H9 (cell line): ENCODE results near the gene KCNE4. TPM values are rescaled to one million over a fixed set of nuclear protein-coding genes. Genes with fewer than 3 reads are reported as not detected.

Experiments
- DNase-seq: peaks from one replicate; pipeline ENCODE4 v3.0.0-alpha.2; 2017
- H2AFZ ChIP-seq: one replicate; pipeline ENCODE4 v1.6.1; 2013; ENCODE audit warnings: mild to moderate bottlenecking, low read length, control low read depth, moderate library complexity
- H2AK5ac ChIP-seq: 2 replicates; pipeline ENCODE4 v1.6.1; 2013; ENCODE audit warnings: low read length, control low read depth, mixed read lengths; ENCODE audit not compliant: insufficient read length
- H2BK120ac ChIP-seq: one replicate; pipeline ENCODE4 v1.6.1; 2013; ENCODE audit warnings: low read depth, mild to moderate bottlenecking, low read length, control low read depth, inconsistent platforms; ENCODE audit not compliant: poor library complexity, severe bottlenecking
- H2BK12ac ChIP-seq: 2 replicates; pipeline ENCODE4 v1.6.1; 2013; ENCODE audit warnings: low read length, control low read depth, mixed read lengths, low read depth; ENCODE audit not compliant: insufficient read length
- H2BK15ac ChIP-seq: 2 replicates; pipeline ENCODE4 v1.6.1; 2013; ENCODE audit warnings: low read depth, low read length, control low read depth
- H2BK20ac ChIP-seq: one replicate; pipeline ENCODE4 v1.6.1; 2013; ENCODE audit warnings: low read depth, mild to moderate bottlenecking, low read length, control low read depth, inconsistent platforms; ENCODE audit not compliant: poor library complexity, severe bottlenecking
- H2BK5ac ChIP-seq: 2 replicates; pipeline ENCODE4 v1.6.1; 2013; ENCODE audit warnings: low read length, control low read depth, mixed read lengths; ENCODE audit not compliant: insufficient read length
- H3K14ac ChIP-seq: 2 replicates; pipeline ENCODE4 v1.6.1; 2013; ENCODE audit warnings: low read length, control low read depth; ENCODE audit not compliant: insufficient read depth
- H3K18ac ChIP-seq: 2 replicates; pipeline ENCODE4 v1.6.1; 2013; ENCODE audit warnings: low read depth, mild to moderate bottlenecking, mixed read lengths, low read length, control low read depth; ENCODE audit not compliant: insufficient read length
- H3K23ac ChIP-seq: 2 replicates; pipeline ENCODE4 v1.6.1; 2013; ENCODE audit warnings: low read length, control low read depth, mixed read lengths, low read depth; ENCODE audit not compliant: insufficient read length
- H3K23me2 ChIP-seq: 2 replicates; pipeline ENCODE4 v1.6.1; 2013; ENCODE audit warnings: low read depth, mild to moderate bottlenecking, mixed read lengths, low read length, control low read depth; ENCODE audit not compliant: insufficient read length, poor library complexity, severe bottlenecking
- H3K27ac ChIP-seq: 2 replicates; pipeline ENCODE4 v1.5.1; 2013; ENCODE audit warnings: low read length, control low read depth, mixed read lengths, low read depth; ENCODE audit not compliant: insufficient read length
- H3K27me3 ChIP-seq: 2 replicates; pipeline ENCODE4 v1.6.1; 2013; ENCODE audit warnings: low read length, control low read depth, inconsistent platforms; ENCODE audit not compliant: insufficient read depth
- H3K4ac ChIP-seq: 2 replicates; pipeline ENCODE4 v1.6.1; 2013; ENCODE audit warnings: low read depth, mild to moderate bottlenecking, control low read depth, inconsistent platforms, low read length, moderate library complexity
- H3K4me1 ChIP-seq: 2 replicates; pipeline ENCODE4 v1.6.1; 2013; ENCODE audit warnings: low read length, control low read depth, inconsistent platforms; ENCODE audit not compliant: insufficient read depth
- H3K4me2 ChIP-seq: 2 replicates; pipeline ENCODE4 v1.6.1; 2013; ENCODE audit warnings: low read length, control low read depth, mixed read lengths; ENCODE audit not compliant: insufficient read length, insufficient read depth
- H3K56ac ChIP-seq: 2 replicates; pipeline ENCODE4 v1.6.1; 2013; ENCODE audit warnings: low read depth, mild to moderate bottlenecking, mixed read lengths, low read length, control low read depth; ENCODE audit not compliant: insufficient read length
- H3K79me1 ChIP-seq: 2 replicates; pipeline ENCODE4 v1.6.1; 2013; ENCODE audit warnings: low read depth, mild to moderate bottlenecking, moderate library complexity, low read length, control low read depth, inconsistent platforms; ENCODE audit not compliant: insufficient read depth, poor library complexity, severe bottlenecking
- H3K79me2 ChIP-seq: 2 replicates; pipeline ENCODE4 v1.6.1; 2013; ENCODE audit warnings: low read length, control low read depth, inconsistent platforms; ENCODE audit not compliant: insufficient read depth
- H3K9ac ChIP-seq: 2 replicates; pipeline ENCODE4 v1.6.1; 2013; ENCODE audit warnings: low read length, control low read depth, mixed read lengths; ENCODE audit not compliant: insufficient read length; ENCODE audit errors: extremely low read depth
- H3K9me3 ChIP-seq: one replicate; pipeline ENCODE4 v1.6.1; 2013; ENCODE audit warnings: low read depth, low read length, inconsistent platforms; ENCODE audit not compliant: control insufficient read depth
- H3T11ph ChIP-seq: one replicate; pipeline ENCODE4 v1.6.1; 2013; ENCODE audit warnings: mild to moderate bottlenecking, low read length, control low read depth, inconsistent platforms
- H4K20me1 ChIP-seq: one replicate; pipeline ENCODE4 v1.6.1; 2013; ENCODE audit not compliant: control insufficient read depth, insufficient read length, insufficient read depth
- H4K5ac ChIP-seq: 2 replicates; pipeline ENCODE4 v1.6.1; 2013; ENCODE audit warnings: low read depth, mild to moderate bottlenecking, mixed read lengths, low read length, control low read depth; ENCODE audit not compliant: insufficient read length
- H4K8ac ChIP-seq: replicated peaks from 2 replicates; pipeline ENCODE4 v1.6.1; 2013; ENCODE audit warnings: low read length, control low read depth, mixed read lengths, low read depth; ENCODE audit not compliant: insufficient read length
- H4K91ac ChIP-seq: 2 replicates; pipeline ENCODE4 v1.6.1; 2013; ENCODE audit warnings: low read depth, mild to moderate bottlenecking, moderate library complexity, mixed read lengths, low read length, control low read depth; ENCODE audit not compliant: insufficient read length
- H3K27ac Mint-ChIP-seq, 3 experiments: 2 replicates in 2 of 3; 3 replicates in 1 of 3; pipeline ENCODE4 v1.8.0; 2020 to 2021; ENCODE audit warnings: mixed read lengths in 3 of 3, mild to moderate bottlenecking in 1 of 3, moderate library complexity in 1 of 3
- H3K27me3 Mint-ChIP-seq: 2 replicates; pipeline ENCODE4 v1.8.0; 2021; ENCODE audit warnings: low read depth, mild to moderate bottlenecking, moderate library complexity, mixed read lengths
- H3K36me3 Mint-ChIP-seq, 3 experiments: 2 replicates in 2 of 3; 3 replicates in 1 of 3; pipeline ENCODE4 v1.8.0; 2020 to 2021; ENCODE audit warnings: low read depth in 3 of 3, mixed read lengths in 3 of 3; ENCODE audit not compliant: insufficient read depth in 1 of 3
- H3K4me1 Mint-ChIP-seq, 2 experiments: 2 replicates each; pipeline ENCODE4 v1.8.0; 2020; ENCODE audit warnings: mixed read lengths in 2 of 2
- H3K4me3 Mint-ChIP-seq, 2 experiments: 2 replicates in 1 of 2; 3 replicates in 1 of 2; pipeline ENCODE4 v1.8.0; 2020 to 2021; ENCODE audit warnings: mild to moderate bottlenecking in 2 of 2, mixed read lengths in 2 of 2, moderate library complexity in 1 of 2
- H3K9me3 Mint-ChIP-seq, 2 experiments: 2 replicates in 1 of 2; 3 replicates in 1 of 2; pipeline ENCODE4 v1.8.0; 2020; ENCODE audit warnings: mild to moderate bottlenecking in 2 of 2, mixed read lengths in 2 of 2, moderate library complexity in 1 of 2
- WGBS: extraction: QIAGEN DNeasy Blood & Tissue Kit; methylation state at CpG from one replicate; pipeline ENCODE4 v1.1.7; 2013; ENCODE audit warnings: missing lambda C conversion rate, low lambda C conversion rate, mixed read lengths; ENCODE audit not compliant: insufficient read length; ENCODE audit errors: extremely low coverage; 5-methylcytosine and 5-hydroxymethylcytosine counted together
- total RNA-seq: library from RNA; stranded (reverse); gene quantifications from 2 replicates; pipeline ENCODE4 v1.2.1, GENCODE V29; 2021
- TF ChIP-seq, protein P1 (sequence below): fragments of 200-600 bp; sonication (generic); conservative IDR thresholded peaks from 3 replicates; pipeline ENCODE4 v1.8.0; 2021; ENCODE audit warnings: antibody characterized with exemption, mild to moderate bottlenecking

KCNE4 gene
- total RNA-seq, 1 experiment from 2014 or later, result 0.24 TPM

DNA sequence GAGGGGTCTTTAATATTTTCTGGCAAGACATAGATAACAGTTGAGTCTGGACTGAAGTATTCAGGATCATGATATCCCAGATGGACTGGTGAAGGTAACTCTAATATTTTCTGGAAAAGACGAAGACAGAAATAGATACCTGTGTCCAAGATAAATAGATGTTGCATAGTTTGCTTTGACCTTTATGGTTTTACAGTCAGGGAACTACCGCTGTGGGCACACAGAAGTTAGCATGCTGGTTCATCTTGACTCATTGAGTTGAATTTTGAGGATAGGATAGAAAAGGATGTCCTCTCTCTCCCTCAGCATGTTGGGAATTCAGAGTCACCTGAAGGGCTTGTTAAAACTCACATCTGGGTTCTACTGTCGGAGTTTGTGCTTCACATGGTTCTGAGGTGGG is 20.8 kb downstream of the KCNE4 start:
- Histone ChIP-seq H3K79me2 (no peaks in the 10 kb centered on the region), H2BK20ac (no peak overlapping the region), H2AFZ (no peak overlapping the region), H3K14ac (no peak overlapping the region), H2BK15ac (no peak overlapping the region), H4K20me1 (no peaks in the 10 kb centered on the region), H2AK5ac (no peak overlapping the region), H3K9me3 (no peaks in the 10 kb centered on the region), H2BK120ac (no peak overlapping the region), H3K56ac (no peak overlapping the region), H3K4me2 (no peak overlapping the region), H3K4ac (no peak overlapping the region), H3K23ac (no peak overlapping the region), H3K23me2 (no peaks in the 10 kb centered on the region), H3T11ph (no peak overlapping the region), H3K79me1 (no peaks in the 10 kb centered on the region), H2BK5ac (no peak overlapping the region), H3K18ac (no peak overlapping the region), H3K27ac (no peak overlapping the region), H2BK12ac (no peak overlapping the region), H3K27me3 (no peaks in the 10 kb centered on the region), H4K5ac (no peak overlapping the region), H4K91ac (no peak overlapping the region), H3K9ac (no peak overlapping the region), H4K8ac (no peak overlapping the region), H3K4me1 (no peaks in the 10 kb centered on the region)
- Mint-ChIP-seq H3K36me3 (no peaks in the 10 kb centered on the region), H3K27ac (no peak overlapping the region), H3K4me1 (peaks cover 1 to 4% of the 10 kb centered on the region in 2 experiments; a peak in 3 of 4 replicates), H3K4me3 (no peak overlapping the region), H3K9me3 (no peaks in the 10 kb centered on the region), H3K27me3 (peaks cover 2% of the 10 kb centered on the region; the same call in 1 of the 2 replicates)
- TF ChIP-seq, protein P1, sequence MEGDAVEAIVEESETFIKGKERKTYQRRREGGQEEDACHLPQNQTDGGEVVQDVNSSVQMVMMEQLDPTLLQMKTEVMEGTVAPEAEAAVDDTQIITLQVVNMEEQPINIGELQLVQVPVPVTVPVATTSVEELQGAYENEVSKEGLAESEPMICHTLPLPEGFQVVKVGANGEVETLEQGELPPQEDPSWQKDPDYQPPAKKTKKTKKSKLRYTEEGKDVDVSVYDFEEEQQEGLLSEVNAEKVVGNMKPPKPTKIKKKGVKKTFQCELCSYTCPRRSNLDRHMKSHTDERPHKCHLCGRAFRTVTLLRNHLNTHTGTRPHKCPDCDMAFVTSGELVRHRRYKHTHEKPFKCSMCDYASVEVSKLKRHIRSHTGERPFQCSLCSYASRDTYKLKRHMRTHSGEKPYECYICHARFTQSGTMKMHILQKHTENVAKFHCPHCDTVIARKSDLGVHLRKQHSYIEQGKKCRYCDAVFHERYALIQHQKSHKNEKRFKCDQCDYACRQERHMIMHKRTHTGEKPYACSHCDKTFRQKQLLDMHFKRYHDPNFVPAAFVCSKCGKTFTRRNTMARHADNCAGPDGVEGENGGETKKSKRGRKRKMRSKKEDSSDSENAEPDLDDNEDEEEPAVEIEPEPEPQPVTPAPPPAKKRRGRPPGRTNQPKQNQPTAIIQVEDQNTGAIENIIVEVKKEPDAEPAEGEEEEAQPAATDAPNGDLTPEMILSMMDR, result no peak
- no peak for DNase-seq
- no CpG with 5 or more reads among the region's 3 CpGs for WGBS
